CD4-positive, alpha-beta T cell (primary cell): ENCODE data around the gene MTMR4. TPM values are rescaled to one million over a fixed set of nuclear protein-coding genes. Genes with fewer than 3 reads are reported as not detected.

ENCODE experiments used
- ATAC-seq: fragments of 200-7000 bp; cut with Tn5 transposase; one replicate; pipeline ENCODE4 v1.10.0; 2022; ENCODE audit warnings: mild to moderate bottlenecking; ENCODE audit not compliant: poor library complexity
- CTCF ChIA-PET: fragments of 350-600 bp; sonication (Branson Sonifier 250); formaldehyde crosslinking; loops from one replicate; lab custom pipeline; 2021; ENCODE audit warnings: antibody characterized with exemption, inconsistent platforms; lab: Charles Lee
- POLR2A ChIA-PET: fragments of 350-600 bp; sonication (Branson Sonifier 250); formaldehyde crosslinking; loops from one replicate; lab custom pipeline; 2021; ENCODE audit warnings: antibody characterized with exemption, inconsistent platforms; lab: Charles Lee
- DNase-seq, 14 experiments: peaks; one replicate each; pipeline ENCODE4 v3.0.0-alpha.2; 2013 to 2020; ENCODE audit warnings: mixed read lengths in 2 of 14
- H3K27ac ChIP-seq, 2 donors: one replicate each; pipeline versions ENCODE4 v1.5.1 to v1.7.0; 2013; ENCODE audit warnings: low read length in 2 of 2, low read depth in 1 of 2, mild to moderate bottlenecking in 1 of 2
- H3K27me3 ChIP-seq, 2 experiments: 1 replicate in 1 of 2; 2 replicates in 1 of 2; pipeline versions ENCODE4 v1.6.1 to v1.7.0; 2013; ENCODE audit warnings: low read length in 2 of 2, control low read depth in 1 of 2, mild to moderate bottlenecking in 1 of 2, moderate library complexity in 1 of 2; ENCODE audit not compliant: insufficient read depth in 2 of 2, control insufficient read depth in 1 of 2
- H3K36me3 ChIP-seq: one replicate; pipeline ENCODE4 v1.6.1; 2013; ENCODE audit warnings: low read length, control low read depth; ENCODE audit not compliant: insufficient read depth
- H3K4me1 ChIP-seq: one replicate; pipeline ENCODE4 v1.6.1; 2013; ENCODE audit warnings: low read length, control low read depth; ENCODE audit not compliant: insufficient read depth
- H3K4me3 ChIP-seq: one replicate; pipeline ENCODE4 v1.5.1; 2013; ENCODE audit warnings: mild to moderate bottlenecking, low read length, moderate library complexity
- H3K9me3 ChIP-seq, 2 experiments: 1 replicate in 1 of 2; 2 replicates in 1 of 2; pipeline versions ENCODE4 v1.6.1 to v1.7.0; 2013; ENCODE audit warnings: low read length in 2 of 2, mild to moderate bottlenecking in 2 of 2, control low read depth in 1 of 2, moderate library complexity in 1 of 2; ENCODE audit not compliant: control insufficient read depth in 1 of 2, insufficient read depth in 1 of 2
- H3K27ac Mint-ChIP-seq: one replicate; pipeline ENCODE4 v1.8.0; 2020; ENCODE audit warnings: mixed read lengths
- H3K27me3 Mint-ChIP-seq: one replicate; pipeline ENCODE4 v1.8.0; 2021; ENCODE audit warnings: mixed read lengths
- H3K36me3 Mint-ChIP-seq: one replicate; pipeline ENCODE4 v1.8.0; 2021; ENCODE audit warnings: low read depth, mixed read lengths
- H3K4me1 Mint-ChIP-seq: one replicate; pipeline ENCODE4 v1.8.0; 2021; ENCODE audit warnings: low read depth, mixed read lengths
- H3K4me3 Mint-ChIP-seq: one replicate; pipeline ENCODE4 v1.8.0; 2020; ENCODE audit warnings: mild to moderate bottlenecking, mixed read lengths
- H3K9me3 Mint-ChIP-seq: one replicate; pipeline ENCODE4 v1.8.0; 2020; ENCODE audit warnings: mixed read lengths
- CTCF ChIP-seq: fragments of 200-600 bp; IDR thresholded peaks from one replicate; pipeline ENCODE4 v1.8.0; 2022; ENCODE audit warnings: antibody characterized with exemption, mild to moderate bottlenecking
- intact Hi-C, 2 experiments: fragments of 100-400 bp; cut with DNase I in 1 of 2; cut with micrococcal nuclease in 1 of 2; formaldehyde crosslinking; loops; one replicate each; pipeline versions ENCODE4 v1.15.1 to v1.9.0; 2023 to 2025; cut with DNase I, micrococcal nuclease
- total RNA-seq, 174 experiments: library from RNA in 2 of 174; stranded (reverse) in 2 of 174; gene quantifications; one replicate each; pipeline ENCODE4 v1.2.3 and lab custom pipeline; 2021 to 2026

The MTMR4 gene
- total RNA-seq, 2 experiments from 2014 or later, result 28.8 to 30.0 TPM

GRCh38 chr17:58517928-58518609, 3.6 kb upstream of the MTMR4 start:
- Mint-ChIP-seq H3K9me3 (no peaks in the 10 kb centered on the region), H3K27ac (peak overlapping the region; percentile 85), H3K4me3 (peak overlapping the region; percentile 90), H3K27me3 (no peaks in the 10 kb centered on the region), H3K4me1 (peaks cover 43% of the 10 kb centered on the region), H3K36me3 (peaks cover 28% of the 10 kb centered on the region)
- Histone ChIP-seq H3K36me3 (peaks cover 1% of the 10 kb centered on the region), H3K27me3 (no peaks in the 10 kb centered on the region), H3K9me3 (no peaks in the 10 kb centered on the region), H3K4me1 (peaks cover 47% of the 10 kb centered on the region), H3K4me3 (peak overlapping the region; percentile 72), H3K27ac (peak overlapping the region; percentile 78 to 80)
- POLR2A ChIA-PET, result interaction anchor here (0.6 to 3.0 kb wide), 21 partner anchors 14 to 793 kb away, joined by 3 to 64 read pairs (median 6); partner anchors contain the start of genes HSF5, PRR11, RAD51C and RNF43
- no peak for TF ChIP-seq CTCF
- ATAC-seq (peak; percentile 81), DNase-seq (peak; percentile 98 to 100 (median 99))
- CTCF ChIA-PET, result interaction anchor here (0.8 to 3.2 kb wide), 15 partner anchors 12 to 589 kb away, joined by 3 to 36 read pairs (median 4); partner anchors contain the start of genes HSF5, RAD51C, TEX14 and TRIM37
- intact Hi-C loops, result loop anchor here (1.0 to 10.0 kb wide), 18 partner anchors 69 to 1877 kb away; partner anchors contain the start of genes C17orf67 (in 2 of the 2), DGKE (in 2 of the 2), PRR11 (in 2 of the 2) and RAD51C (in 2 of the 2)

DNA sequence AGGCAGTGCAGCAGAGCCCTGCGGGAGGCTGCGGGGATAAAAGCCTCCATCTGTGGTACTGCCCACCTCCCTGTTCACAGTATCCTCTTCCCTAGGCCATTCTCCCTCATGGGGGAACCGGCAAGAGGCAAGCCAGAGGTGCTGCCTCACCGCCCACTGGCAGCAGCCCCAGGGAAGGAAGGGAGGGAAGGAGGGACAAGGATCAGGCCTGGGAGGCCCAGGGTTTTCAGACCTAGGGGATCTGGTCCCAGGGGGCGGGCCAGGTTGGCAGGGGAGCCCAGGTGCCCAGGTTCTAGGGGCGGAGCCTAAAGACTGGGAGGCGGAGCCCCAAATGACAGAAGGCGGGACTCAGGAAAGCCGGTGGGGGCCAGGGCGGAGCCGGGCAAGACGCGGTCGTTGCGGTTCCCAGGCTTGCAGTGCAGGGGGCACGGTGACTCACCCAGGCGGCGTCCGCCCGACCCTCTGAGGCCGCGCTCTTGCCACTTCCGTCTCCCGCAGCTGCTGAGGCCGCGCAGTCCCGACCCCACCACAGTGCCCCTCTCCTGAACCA, 3.0 kb upstream of the MTMR4 start:
- no peaks in the 10 kb centered on the region for H3K9me3 Mint-ChIP-seq
- peak overlapping the region; percentile 90 for H3K4me3 Mint-ChIP-seq
- Histone ChIP-seq H3K27me3 (no peaks in the 10 kb centered on the region), H3K4me3 (peak overlapping the region; percentile 72), H3K27ac (peak overlapping the region; percentile 77 to 80), H3K36me3 (peaks cover 6% of the 10 kb centered on the region), H3K4me1 (peaks cover 53% of the 10 kb centered on the region), H3K9me3 (no peaks in the 10 kb centered on the region)
- H3K4me1 Mint-ChIP-seq, result peaks cover 47% of the 10 kb centered on the region
- POLR2A ChIA-PET, result interaction anchor here (0.6 to 3.0 kb wide), 10 partner anchors 15 to 793 kb away, joined by 3 to 64 read pairs (median 6); partner anchors contain the start of genes HSF5, RAD51C, RNF43 and SUPT4H1
- H3K27ac Mint-ChIP-seq, result peak overlapping the region; percentile 85
- peaks cover 35% of the 10 kb centered on the region for H3K36me3 Mint-ChIP-seq
- no peak for DNase-seq
- ATAC-seq, result peak; percentile 38
- intact Hi-C loops, result loop anchor here (5.0 to 10.0 kb wide), 11 partner anchors 175 to 1877 kb away; partner anchors contain the start of genes C17orf67 (in 2 of the 2), DGKE (in 2 of the 2), RAD51C (in 2 of the 2) and TEX14 (in 2 of the 2)
- no peak for TF ChIP-seq CTCF
- no peaks in the 10 kb centered on the region for H3K27me3 Mint-ChIP-seq
- CTCF ChIA-PET, result interaction anchor here (0.5 to 3.2 kb wide), 4 partner anchors 16 to 488 kb away, joined by 3 to 36 read pairs (median 4); no protein-coding TSS in a partner anchor
